HUES48 (cell line): ENCODE data around the gene ULK1.

Experiments used
- H3K27ac ChIP-seq: one replicate; pipeline ENCODE4 v1.7.0; 2013; ENCODE audit warnings: low read depth, low read length, inconsistent platforms
- H3K27me3 ChIP-seq: 2 replicates; pipeline ENCODE4 v1.6.1; 2013; ENCODE audit warnings: mild to moderate bottlenecking, low read length; ENCODE audit not compliant: control insufficient read depth, insufficient read depth
- H3K36me3 ChIP-seq: 2 replicates; pipeline ENCODE4 v1.6.1; 2013; ENCODE audit warnings: low read length; ENCODE audit not compliant: control insufficient read depth, insufficient read depth
- H3K4me1 ChIP-seq: 2 replicates; pipeline ENCODE4 v1.6.1; 2013; ENCODE audit warnings: mild to moderate bottlenecking, low read length; ENCODE audit not compliant: control insufficient read depth, insufficient read depth
- H3K4me3 ChIP-seq: 2 replicates; pipeline ENCODE4 v1.5.1; 2013; ENCODE audit warnings: mild to moderate bottlenecking, low read depth, low read length
- H3K9ac ChIP-seq: 2 replicates; pipeline ENCODE4 v1.6.1; 2013; ENCODE audit warnings: mild to moderate bottlenecking, low read depth, low read length, moderate library complexity
- H3K9me3 ChIP-seq: 2 replicates; pipeline ENCODE4 v1.6.1; 2013; ENCODE audit warnings: low read length; ENCODE audit not compliant: control insufficient read depth, insufficient read depth

ULK1 gene

GRCh38 chr12:131903270-131904255 is 9.1 kb downstream of the ULK1 start:
- H3K9ac ChIP-seq: no peak overlapping the region
- H3K27ac ChIP-seq: no peak overlapping the region
- peaks cover 11% of the 10 kb centered on the region for H3K36me3 ChIP-seq
- H3K9me3 ChIP-seq: no peaks in the 10 kb centered on the region
- no peak overlapping the region for H3K4me3 ChIP-seq
- H3K4me1 ChIP-seq: 0 out of 2 replicates have a peak, but pooled peaks cover 2% of the 10 kb centered on the region
- H3K27me3 ChIP-seq: no peaks in the 10 kb centered on the region

GRCh38 chr12:131904346-131904745 is 9.9 kb downstream of the ULK1 start:
- H3K9me3 ChIP-seq: no peaks in the 10 kb centered on the region
- H3K27me3 ChIP-seq: no peaks in the 10 kb centered on the region
- H3K9ac ChIP-seq: no peak overlapping the region
- H3K4me3 ChIP-seq: no peak overlapping the region
- 0 out of 2 replicates have a peak, but pooled peaks cover 2% of the 10 kb centered on the region for H3K4me1 ChIP-seq
- H3K36me3 ChIP-seq: peaks cover 18% of the 10 kb centered on the region
- H3K27ac ChIP-seq: no peak overlapping the region

GRCh38 chr12:131905081-131905629 is 10.7 kb downstream of the ULK1 start:
- H3K27ac ChIP-seq: no peak overlapping the region

GRCh38 chr12:131905630-131906091 is 11.2 kb downstream of the ULK1 start:
- Histone ChIP-seq H3K4me1 (0 out of 2 replicates have a peak, but pooled peaks cover 2% of the 10 kb centered on the region), H3K9ac (no peak overlapping the region), H3K4me3 (no peak overlapping the region), H3K36me3 (peaks cover 26% of the 10 kb centered on the region), H3K27me3 (no peaks in the 10 kb centered on the region), H3K9me3 (no peaks in the 10 kb centered on the region), H3K27ac (no peak overlapping the region)

More at GRCh38 chr12:131905081-131905629, 10.7 kb downstream of the ULK1 start:
- Histone ChIP-seq H3K9ac (no peak overlapping the region), H3K9me3 (no peaks in the 10 kb centered on the region), H3K27me3 (no peaks in the 10 kb centered on the region), H3K36me3 (peaks cover 26% of the 10 kb centered on the region), H3K4me3 (no peak overlapping the region), H3K4me1 (0 out of 2 replicates have a peak, but pooled peaks cover 2% of the 10 kb centered on the region)

DNA sequence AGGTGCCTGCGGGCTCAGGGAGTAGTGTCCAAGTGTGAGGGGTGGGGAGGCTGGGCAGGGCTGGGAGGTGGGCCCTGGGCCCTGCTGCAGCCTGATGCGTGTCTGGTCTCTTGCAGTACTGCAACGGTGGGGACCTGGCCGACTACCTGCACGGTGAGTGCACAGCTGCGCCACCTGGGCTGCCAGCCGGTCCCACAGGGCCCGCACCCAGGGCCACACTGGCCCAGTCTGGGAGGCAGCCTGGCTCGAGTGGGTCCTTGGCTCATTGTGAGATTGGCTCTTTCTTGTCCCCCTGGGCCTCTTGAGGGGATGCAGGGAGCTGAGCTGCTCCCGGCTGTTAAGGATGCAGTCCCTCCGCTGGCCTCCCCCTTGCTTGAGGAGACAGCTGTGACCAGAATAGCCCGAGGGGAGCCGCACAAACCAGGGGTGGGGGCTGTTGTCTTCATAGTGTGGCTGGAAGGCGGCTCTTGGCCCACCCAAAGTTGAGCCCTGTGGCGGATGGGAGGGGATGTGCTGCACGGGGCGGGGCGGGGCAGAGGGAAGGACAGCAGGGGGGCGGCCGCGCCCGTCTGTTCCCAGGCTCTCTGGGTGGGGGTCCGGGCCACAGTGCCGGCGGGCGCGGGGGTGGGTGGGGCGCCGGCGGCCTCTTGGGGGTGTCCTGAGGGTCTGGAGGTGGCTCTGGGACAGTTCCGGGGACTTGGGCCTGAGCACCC is 13.1 kb downstream of the ULK1 start:
- H3K36me3 ChIP-seq: peaks cover 44% of the 10 kb centered on the region
- H3K9me3 ChIP-seq: no peaks in the 10 kb centered on the region
- H3K4me3 ChIP-seq: no peak overlapping the region
- no peaks in the 10 kb centered on the region for H3K4me1 ChIP-seq
- H3K9ac ChIP-seq: no peak overlapping the region
- H3K27me3 ChIP-seq: no peaks in the 10 kb centered on the region
- H3K27ac ChIP-seq: no peak overlapping the region

- H3K4me3 ChIP-seq: no peak overlapping the region
- no peak overlapping the region for H3K9ac ChIP-seq
- H3K27ac ChIP-seq: no peak overlapping the region
- H3K9me3 ChIP-seq: no peaks in the 10 kb centered on the region
- H3K4me1 ChIP-seq: no peaks in the 10 kb centered on the region
- H3K36me3 ChIP-seq: peaks cover 47% of the 10 kb centered on the region
- H3K27me3 ChIP-seq: no peaks in the 10 kb centered on the region
Observed at GRCh38 chr12:131908092-131909080, 14.0 kb downstream of the ULK1 start.

DNA sequence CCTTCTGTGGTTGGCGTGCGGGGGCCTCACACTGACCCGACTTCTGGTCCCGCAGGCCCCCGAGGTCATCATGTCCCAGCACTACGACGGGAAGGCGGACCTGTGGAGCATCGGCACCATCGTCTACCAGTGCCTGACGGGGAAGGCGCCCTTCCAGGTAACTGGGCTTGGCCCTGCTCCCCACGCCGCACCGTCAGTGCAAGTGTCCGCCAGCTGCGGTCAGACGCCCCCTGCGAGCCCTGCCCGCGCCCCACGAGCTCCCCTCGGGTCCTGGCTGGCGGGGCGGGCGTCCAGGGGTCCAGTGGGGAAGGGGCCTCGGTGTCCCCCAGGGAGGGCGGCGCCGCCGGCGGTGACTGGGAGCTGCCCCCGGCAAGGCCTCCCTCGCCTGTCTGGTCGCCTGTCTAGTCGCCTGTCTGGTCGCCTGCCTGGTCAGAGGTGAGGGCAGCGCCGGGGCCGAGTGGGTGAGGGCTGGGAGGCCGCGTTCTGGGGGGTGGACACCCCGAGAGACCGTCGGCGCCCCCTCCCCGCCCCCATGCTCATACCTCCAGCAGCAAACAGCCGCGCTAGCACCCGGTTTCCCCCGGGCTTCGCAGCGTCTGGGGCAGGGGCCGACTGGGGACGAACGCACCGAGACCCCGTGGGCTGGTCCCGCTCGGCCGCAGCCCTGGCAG is 14.8 kb downstream of the ULK1 start:
- no peak overlapping the region for H3K9ac ChIP-seq
- H3K36me3 ChIP-seq: peaks cover 54% of the 10 kb centered on the region
- H3K4me1 ChIP-seq: no peaks in the 10 kb centered on the region

GRCh38 chr12:131909752-131910219 is 15.4 kb downstream of the ULK1 start:
- Histone ChIP-seq H3K4me3 (no peak overlapping the region), H3K4me1 (no peaks in the 10 kb centered on the region), H3K9ac (no peak overlapping the region), H3K36me3 (peaks cover 60% of the 10 kb centered on the region), H3K9me3 (no peaks in the 10 kb centered on the region), H3K27me3 (no peaks in the 10 kb centered on the region), H3K27ac (no peak overlapping the region)

More for the DNA sequence above, 14.8 kb downstream of the ULK1 start:
- H3K27ac ChIP-seq: no peak overlapping the region
- H3K4me3 ChIP-seq: no peak overlapping the region
- H3K9me3 ChIP-seq: no peaks in the 10 kb centered on the region
- H3K27me3 ChIP-seq: no peaks in the 10 kb centered on the region

DNA sequence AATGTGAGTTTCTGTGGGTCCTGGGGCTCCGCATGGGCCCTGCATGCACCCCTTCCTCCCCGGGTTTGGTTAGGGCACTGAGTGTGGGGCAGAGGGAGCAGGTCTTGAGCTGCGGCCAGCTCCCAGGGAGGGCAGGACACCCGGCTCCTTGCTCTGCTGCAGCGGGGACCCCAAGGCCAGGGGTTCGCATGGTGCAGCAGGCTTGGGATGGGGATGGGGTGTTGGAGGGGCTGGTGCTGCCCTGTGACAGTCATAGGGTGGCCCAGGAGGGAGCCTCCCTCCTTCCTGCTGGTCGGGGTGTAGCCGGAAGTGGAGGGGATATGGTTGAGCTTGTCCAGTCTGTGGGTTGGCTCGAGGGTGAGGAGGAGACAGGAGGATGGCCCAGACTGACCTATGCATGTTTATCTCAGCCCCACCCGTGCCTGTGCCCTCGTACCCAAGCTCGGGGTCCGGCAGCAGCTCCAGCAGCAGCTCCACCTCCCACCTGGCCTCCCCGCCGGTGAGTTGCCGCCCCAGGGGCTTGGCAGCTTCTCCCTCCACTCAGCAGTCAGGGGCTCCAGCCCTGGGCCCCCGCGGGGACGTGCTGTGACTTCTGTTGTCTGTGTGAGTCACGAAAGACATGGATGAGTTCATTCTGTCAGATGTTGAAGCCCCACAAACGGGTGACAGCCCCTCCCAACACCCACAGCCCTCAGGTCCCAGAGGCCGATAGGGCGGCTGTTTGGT is 16.0 kb downstream of the ULK1 start:
- Histone ChIP-seq H3K9me3 (no peaks in the 10 kb centered on the region), H3K27me3 (no peaks in the 10 kb centered on the region), H3K9ac (no peak overlapping the region), H3K27ac (no peak overlapping the region), H3K4me3 (no peak overlapping the region), H3K36me3 (peaks cover 67% of the 10 kb centered on the region), H3K4me1 (no peaks in the 10 kb centered on the region)
